ENCODE results near the gene YWHAH.

Gene YWHAH

DNA sequence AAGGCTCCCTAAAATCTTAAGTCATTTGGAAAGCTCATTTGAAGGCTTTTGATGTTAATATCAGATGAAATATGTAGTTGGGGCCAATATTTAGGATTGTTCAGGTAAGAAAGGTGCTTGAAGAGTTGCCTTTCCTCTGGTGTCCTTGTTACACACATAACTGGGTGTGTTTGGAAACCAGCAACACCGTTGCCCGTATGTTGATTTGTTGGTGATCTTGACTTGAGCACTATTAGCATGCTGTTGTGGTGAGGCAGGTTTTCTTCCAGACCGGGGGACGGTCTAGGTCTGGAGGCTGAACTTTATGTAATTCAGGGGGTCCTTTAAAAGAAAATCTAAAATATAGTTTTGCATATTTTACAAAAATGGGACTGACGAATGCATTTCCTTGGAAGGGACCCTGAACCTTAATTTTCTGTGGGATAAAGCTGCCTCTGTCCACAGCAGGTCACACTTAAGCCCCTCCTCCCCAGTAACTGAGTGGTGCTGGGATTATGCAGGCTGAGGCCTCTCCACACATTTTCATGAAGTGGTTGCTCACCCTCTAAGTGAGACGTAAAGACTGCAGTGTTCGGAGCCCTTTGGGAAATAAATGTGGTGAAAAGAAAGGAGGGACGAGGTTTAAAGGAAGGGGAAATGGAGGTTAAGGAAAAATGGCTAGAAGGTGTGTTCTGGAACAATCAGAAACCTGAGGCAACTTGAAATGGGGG is 1.8 kb downstream of the YWHAH start:
- Histone ChIP-seq H3K27me3 (replicated peaks; ENCODE audit: control insufficient read depth, insufficient read depth, low read length, poor library complexity, severe bottlenecking) (no peaks in the 10 kb centered on the region), H3K4me1 (ENCODE audit: control insufficient read depth, insufficient read depth, low read length, poor library complexity, severe bottlenecking) (peaks cover 11% of the 10 kb centered on the region), H3K9me3 (ENCODE audit: control insufficient read depth, low read length) (no peaks in the 10 kb centered on the region), H3K27ac (ENCODE audit: insufficient read depth, low read length, poor library complexity, severe bottlenecking) (peak overlapping the region; percentile 83), H3K36me3 (ENCODE audit: control insufficient read depth, insufficient read depth, low read length) (peaks cover 15% of the 10 kb centered on the region), H3K4me3 (ENCODE audit: insufficient read depth, low read depth, low read length, poor library complexity, severe bottlenecking) (no peak overlapping the region)
- no peak for DNase-seq

- Histone ChIP-seq H3K4me1 (ENCODE audit: control insufficient read depth, insufficient read depth, low read length, poor library complexity, severe bottlenecking) (peaks cover 14% of the 10 kb centered on the region), H3K27me3 (replicated peaks; ENCODE audit: control insufficient read depth, insufficient read depth, low read length, poor library complexity, severe bottlenecking) (no peaks in the 10 kb centered on the region), H3K27ac (ENCODE audit: insufficient read depth, low read length, poor library complexity, severe bottlenecking) (peak overlapping the region; percentile 27), H3K36me3 (ENCODE audit: control insufficient read depth, insufficient read depth, low read length) (peaks cover 15% of the 10 kb centered on the region), H3K4me3 (ENCODE audit: insufficient read depth, low read depth, low read length, poor library complexity, severe bottlenecking) (no peak overlapping the region), H3K9me3 (ENCODE audit: control insufficient read depth, low read length) (no peaks in the 10 kb centered on the region)
- DNase-seq, result no peak
Measured at GRCh38 chr22:31947296-31947695, 3.0 kb downstream of the YWHAH start.

DNA sequence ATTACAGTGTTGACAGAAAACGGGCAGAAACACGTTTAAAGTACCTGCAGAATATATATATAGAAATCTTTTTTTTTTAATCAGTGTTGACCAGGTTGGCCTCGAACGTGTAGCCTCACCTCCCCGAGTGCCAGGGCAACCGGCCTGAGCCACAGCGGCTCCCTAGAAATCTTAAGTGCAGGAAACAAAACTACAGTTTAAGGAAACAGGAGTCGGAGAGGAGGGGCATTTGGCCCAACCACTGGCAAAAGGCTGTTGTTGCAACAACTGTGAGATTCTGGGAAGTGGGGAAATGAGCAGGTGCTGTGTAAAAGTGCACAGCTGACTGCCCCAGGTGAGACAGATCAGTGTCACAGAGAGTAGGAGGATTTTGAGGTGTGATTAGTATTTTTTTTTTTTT is 3.7 kb downstream of the YWHAH start:
- no peak for DNase-seq
- H3K36me3 ChIP-seq (ENCODE audit: control insufficient read depth, insufficient read depth, low read length), result peaks cover 15% of the 10 kb centered on the region
- H3K27me3 ChIP-seq (replicated peaks; ENCODE audit: control insufficient read depth, insufficient read depth, low read length, poor library complexity, severe bottlenecking), result no peaks in the 10 kb centered on the region
- H3K9me3 ChIP-seq (ENCODE audit: control insufficient read depth, low read length), result no peaks in the 10 kb centered on the region
- H3K4me1 ChIP-seq (ENCODE audit: control insufficient read depth, insufficient read depth, low read length, poor library complexity, severe bottlenecking), result peaks cover 20% of the 10 kb centered on the region
- no peak overlapping the region for H3K4me3 ChIP-seq (ENCODE audit: insufficient read depth, low read depth, low read length, poor library complexity, severe bottlenecking)
- no peak overlapping the region for H3K27ac ChIP-seq (ENCODE audit: insufficient read depth, low read length, poor library complexity, severe bottlenecking)

DNA sequence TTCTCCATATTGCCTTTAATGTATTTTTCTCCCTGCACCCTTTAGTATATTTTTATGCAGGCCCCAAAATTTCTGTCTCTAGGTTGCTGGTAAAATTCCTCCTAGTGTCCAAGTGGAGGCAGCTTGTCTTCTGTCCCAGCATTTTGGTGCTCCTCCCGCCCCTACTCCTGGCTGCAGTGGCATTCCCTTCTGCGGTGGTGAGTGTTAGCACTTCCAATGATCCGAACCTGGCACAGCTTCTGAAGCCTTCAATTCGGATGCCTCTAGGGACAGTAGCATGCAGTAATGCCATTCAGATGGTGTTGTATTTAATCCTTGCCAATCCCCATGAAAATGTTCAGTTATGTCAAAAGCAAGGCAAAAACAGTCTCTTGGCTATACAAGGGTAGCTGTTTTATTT is 5.9 kb downstream of the YWHAH start:
- Histone ChIP-seq H3K9me3 (ENCODE audit: control insufficient read depth, low read length) (no peaks in the 10 kb centered on the region), H3K4me3 (ENCODE audit: insufficient read depth, low read depth, low read length, poor library complexity, severe bottlenecking) (no peak overlapping the region), H3K27me3 (replicated peaks; ENCODE audit: control insufficient read depth, insufficient read depth, low read length, poor library complexity, severe bottlenecking) (no peaks in the 10 kb centered on the region), H3K36me3 (ENCODE audit: control insufficient read depth, insufficient read depth, low read length) (peaks cover 15% of the 10 kb centered on the region), H3K4me1 (ENCODE audit: control insufficient read depth, insufficient read depth, low read length, poor library complexity, severe bottlenecking) (peaks cover 33% of the 10 kb centered on the region), H3K27ac (ENCODE audit: insufficient read depth, low read length, poor library complexity, severe bottlenecking) (no peak overlapping the region)
- DNase-seq, result no peak

DNA sequence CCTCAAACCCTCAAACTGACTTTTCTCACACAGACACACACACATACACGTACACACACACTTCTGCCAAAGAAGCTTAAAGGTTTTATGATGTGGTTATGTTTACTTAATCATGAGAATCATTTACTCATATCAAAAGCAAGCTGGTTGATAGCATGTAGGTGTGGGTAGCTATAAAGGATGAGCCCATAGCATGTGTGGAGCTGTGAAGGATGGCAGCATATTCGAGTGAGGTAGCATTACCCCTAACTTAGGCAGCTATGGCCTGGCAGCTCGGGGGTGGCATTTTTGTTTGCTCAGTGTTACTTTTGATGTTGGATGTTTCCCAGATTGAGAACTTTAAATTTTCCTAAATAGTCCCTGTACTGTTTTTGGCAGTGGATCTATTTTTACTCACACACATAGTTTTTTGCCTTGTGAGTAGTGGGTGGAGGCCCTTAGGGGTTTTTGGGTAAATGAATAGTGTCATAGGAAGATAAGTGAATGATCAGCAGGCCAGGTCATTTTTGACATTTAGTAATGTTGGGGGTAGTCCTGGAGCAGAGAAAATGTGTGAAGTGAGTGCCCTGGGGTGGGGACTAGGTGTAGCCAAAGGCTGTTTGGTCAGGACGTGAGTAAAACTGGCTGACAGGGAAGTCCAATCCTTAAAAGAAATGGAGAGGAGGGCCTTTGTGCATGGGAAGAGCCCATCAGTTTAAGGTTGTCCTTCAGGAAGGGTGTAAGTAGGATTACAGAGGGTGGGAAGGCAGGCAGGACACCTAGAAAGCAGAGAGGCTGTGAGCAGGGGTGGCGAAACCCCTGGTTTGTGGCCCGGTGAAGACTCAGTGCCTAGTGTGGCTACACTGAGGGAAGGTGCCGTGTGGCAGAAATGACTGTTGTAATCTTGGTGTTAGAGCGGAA is 7.1 kb downstream of the YWHAH start:
- Histone ChIP-seq H3K36me3 (ENCODE audit: control insufficient read depth, insufficient read depth, low read length) (peaks cover 15% of the 10 kb centered on the region), H3K27ac (ENCODE audit: insufficient read depth, low read length, poor library complexity, severe bottlenecking) (no peak overlapping the region), H3K4me1 (ENCODE audit: control insufficient read depth, insufficient read depth, low read length, poor library complexity, severe bottlenecking) (peaks cover 42% of the 10 kb centered on the region), H3K9me3 (ENCODE audit: control insufficient read depth, low read length) (no peaks in the 10 kb centered on the region), H3K4me3 (ENCODE audit: insufficient read depth, low read depth, low read length, poor library complexity, severe bottlenecking) (no peak overlapping the region), H3K27me3 (replicated peaks; ENCODE audit: control insufficient read depth, insufficient read depth, low read length, poor library complexity, severe bottlenecking) (no peaks in the 10 kb centered on the region)
- no peak for DNase-seq

DNA sequence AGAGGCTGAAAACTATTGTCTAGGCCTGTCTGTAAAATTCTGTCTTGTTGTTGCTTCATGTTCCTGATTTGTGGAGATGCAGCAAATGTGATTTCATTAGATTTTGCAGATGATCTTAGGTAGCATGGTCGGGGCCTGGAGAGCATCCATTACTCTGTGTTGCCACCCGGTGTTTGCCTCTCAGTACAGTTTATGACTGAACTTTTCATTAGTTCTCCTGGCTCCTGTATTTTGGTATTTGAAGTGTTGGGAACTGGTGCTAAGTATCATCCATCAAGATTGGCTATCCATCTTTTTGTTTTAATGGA is 7.7 kb downstream of the YWHAH start:
- H3K27me3 ChIP-seq (replicated peaks; ENCODE audit: control insufficient read depth, insufficient read depth, low read length, poor library complexity, severe bottlenecking), result no peaks in the 10 kb centered on the region
- DNase-seq, result no peak
- no peaks in the 10 kb centered on the region for H3K9me3 ChIP-seq (ENCODE audit: control insufficient read depth, low read length)
- H3K4me3 ChIP-seq (ENCODE audit: insufficient read depth, low read depth, low read length, poor library complexity, severe bottlenecking), result no peak overlapping the region
- peaks cover 47% of the 10 kb centered on the region for H3K4me1 ChIP-seq (ENCODE audit: control insufficient read depth, insufficient read depth, low read length, poor library complexity, severe bottlenecking)
- H3K36me3 ChIP-seq (ENCODE audit: control insufficient read depth, insufficient read depth, low read length), result peaks cover 18% of the 10 kb centered on the region
- H3K27ac ChIP-seq (ENCODE audit: insufficient read depth, low read length, poor library complexity, severe bottlenecking), result no peak overlapping the region

DNA sequence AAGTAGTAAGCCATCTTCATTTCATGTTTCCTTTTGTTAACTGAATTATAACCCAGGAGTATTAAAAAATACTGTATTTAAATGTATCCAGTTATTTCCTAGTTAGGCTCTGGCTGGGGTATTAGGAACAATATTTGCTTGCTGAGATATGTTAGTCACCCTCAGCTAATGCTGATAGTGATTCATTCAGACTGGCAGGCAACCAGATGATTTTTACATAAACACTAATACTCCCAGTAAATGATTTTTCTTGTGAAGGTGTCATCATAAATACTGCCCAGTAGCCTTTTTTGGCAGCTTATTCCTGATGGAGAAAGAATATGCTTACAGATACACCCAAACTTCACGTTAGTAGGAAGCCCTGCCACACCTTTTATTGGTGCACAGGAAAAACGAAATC is 8.1 kb downstream of the YWHAH start:
- H3K27ac ChIP-seq (ENCODE audit: insufficient read depth, low read length, poor library complexity, severe bottlenecking), result peak overlapping the region; percentile 8
- DNase-seq, result no peak
- H3K27me3 ChIP-seq (replicated peaks; ENCODE audit: control insufficient read depth, insufficient read depth, low read length, poor library complexity, severe bottlenecking), result no peaks in the 10 kb centered on the region
- peaks cover 18% of the 10 kb centered on the region for H3K36me3 ChIP-seq (ENCODE audit: control insufficient read depth, insufficient read depth, low read length)
- H3K4me3 ChIP-seq (ENCODE audit: insufficient read depth, low read depth, low read length, poor library complexity, severe bottlenecking), result no peak overlapping the region
- H3K4me1 ChIP-seq (ENCODE audit: control insufficient read depth, insufficient read depth, low read length, poor library complexity, severe bottlenecking), result peaks cover 49% of the 10 kb centered on the region
- no peaks in the 10 kb centered on the region for H3K9me3 ChIP-seq (ENCODE audit: control insufficient read depth, low read length)

- Histone ChIP-seq H3K27ac (ENCODE audit: insufficient read depth, low read length, poor library complexity, severe bottlenecking) (peak overlapping the region; percentile 36), H3K4me3 (ENCODE audit: insufficient read depth, low read depth, low read length, poor library complexity, severe bottlenecking) (no peak overlapping the region), H3K36me3 (ENCODE audit: control insufficient read depth, insufficient read depth, low read length) (peaks cover 10% of the 10 kb centered on the region), H3K9me3 (ENCODE audit: control insufficient read depth, low read length) (no peaks in the 10 kb centered on the region), H3K27me3 (replicated peaks; ENCODE audit: control insufficient read depth, insufficient read depth, low read length, poor library complexity, severe bottlenecking) (no peaks in the 10 kb centered on the region), H3K4me1 (ENCODE audit: control insufficient read depth, insufficient read depth, low read length, poor library complexity, severe bottlenecking) (peaks cover 56% of the 10 kb centered on the region)
- no peak for DNase-seq
Measured at GRCh38 chr22:31953261-31953660, 8.9 kb downstream of the YWHAH start.

DNA sequence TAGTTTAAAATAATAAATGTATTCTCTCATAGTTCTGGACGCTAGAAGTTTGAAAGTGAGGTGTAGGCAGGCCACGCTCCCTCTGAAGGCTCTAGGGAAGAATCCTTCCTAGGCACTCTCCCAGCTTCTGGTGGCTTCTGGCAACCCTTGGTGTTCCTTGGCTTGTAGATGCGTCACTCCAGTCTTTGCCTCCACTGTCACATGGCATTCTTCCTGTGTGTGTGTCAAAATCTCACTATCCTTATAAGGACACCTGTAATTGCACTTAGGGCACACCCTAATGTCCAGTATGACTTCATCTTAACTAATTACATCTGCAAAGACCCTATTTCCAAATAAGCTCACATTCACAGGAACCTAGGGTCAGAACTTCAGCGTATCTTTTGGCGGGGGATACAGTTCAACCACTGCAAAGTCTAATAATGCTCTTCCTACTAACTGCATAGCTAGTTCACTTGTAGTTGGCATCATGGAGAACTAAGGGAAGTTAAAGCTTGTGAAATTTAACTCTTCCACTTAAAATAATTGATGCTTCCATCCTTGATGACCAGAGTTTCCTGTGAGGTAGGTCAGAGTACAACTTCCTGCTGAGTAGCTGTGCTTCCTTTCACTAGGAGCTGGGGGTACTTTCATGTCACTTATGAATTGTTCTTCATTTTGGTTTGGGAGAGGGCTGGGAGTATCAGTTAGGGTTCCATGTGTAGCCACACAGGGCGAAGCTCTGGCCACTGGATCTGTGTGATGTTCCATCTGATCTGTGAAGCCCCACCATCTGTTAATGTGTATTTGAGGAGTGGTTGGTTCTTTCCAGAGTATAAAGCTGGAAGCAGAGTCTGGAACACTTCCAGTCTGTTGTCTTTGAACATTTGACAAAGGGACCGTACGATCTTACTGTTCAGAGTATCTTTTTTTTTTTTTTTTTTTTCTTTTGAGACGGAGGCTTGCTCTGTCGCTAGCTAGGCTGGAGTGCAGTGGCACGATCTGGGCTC is 10.5 kb downstream of the YWHAH start:
- H3K27me3 ChIP-seq (replicated peaks; ENCODE audit: control insufficient read depth, insufficient read depth, low read length, poor library complexity, severe bottlenecking), result no peaks in the 10 kb centered on the region
- no peak overlapping the region for H3K27ac ChIP-seq (ENCODE audit: insufficient read depth, low read length, poor library complexity, severe bottlenecking)
- H3K36me3 ChIP-seq (ENCODE audit: control insufficient read depth, insufficient read depth, low read length), result peaks cover 6% of the 10 kb centered on the region
- no peak for DNase-seq
- no peak overlapping the region for H3K4me3 ChIP-seq (ENCODE audit: insufficient read depth, low read depth, low read length, poor library complexity, severe bottlenecking)
- peaks cover 67% of the 10 kb centered on the region for H3K4me1 ChIP-seq (ENCODE audit: control insufficient read depth, insufficient read depth, low read length, poor library complexity, severe bottlenecking)
- H3K9me3 ChIP-seq (ENCODE audit: control insufficient read depth, low read length), result no peaks in the 10 kb centered on the region
